T47D (cell line): ENCODE results near the gene RAB23.

Experiments
- DNase-seq, 2 experiments: peaks; one replicate each; pipeline versions ENCODE4 v3.0.0 to v3.0.0-alpha.2; 2011 to 2012; ENCODE audit warnings: low read depth in 1 of 2, low spot score in 1 of 2
- JUND ChIP-seq: IDR thresholded peaks from 2 replicates; pipeline ENCODE4 v1.6.1; 2012; ENCODE audit warnings: low read depth
- in situ Hi-C: cut with HindIII; loops from 2 replicates; pipeline ENCODE4 v1.10.0; 2016; ENCODE audit warnings: low sequenced_read_pairs, low pct_unique_long_range_greater_than_20kb

Gene RAB23

DNA sequence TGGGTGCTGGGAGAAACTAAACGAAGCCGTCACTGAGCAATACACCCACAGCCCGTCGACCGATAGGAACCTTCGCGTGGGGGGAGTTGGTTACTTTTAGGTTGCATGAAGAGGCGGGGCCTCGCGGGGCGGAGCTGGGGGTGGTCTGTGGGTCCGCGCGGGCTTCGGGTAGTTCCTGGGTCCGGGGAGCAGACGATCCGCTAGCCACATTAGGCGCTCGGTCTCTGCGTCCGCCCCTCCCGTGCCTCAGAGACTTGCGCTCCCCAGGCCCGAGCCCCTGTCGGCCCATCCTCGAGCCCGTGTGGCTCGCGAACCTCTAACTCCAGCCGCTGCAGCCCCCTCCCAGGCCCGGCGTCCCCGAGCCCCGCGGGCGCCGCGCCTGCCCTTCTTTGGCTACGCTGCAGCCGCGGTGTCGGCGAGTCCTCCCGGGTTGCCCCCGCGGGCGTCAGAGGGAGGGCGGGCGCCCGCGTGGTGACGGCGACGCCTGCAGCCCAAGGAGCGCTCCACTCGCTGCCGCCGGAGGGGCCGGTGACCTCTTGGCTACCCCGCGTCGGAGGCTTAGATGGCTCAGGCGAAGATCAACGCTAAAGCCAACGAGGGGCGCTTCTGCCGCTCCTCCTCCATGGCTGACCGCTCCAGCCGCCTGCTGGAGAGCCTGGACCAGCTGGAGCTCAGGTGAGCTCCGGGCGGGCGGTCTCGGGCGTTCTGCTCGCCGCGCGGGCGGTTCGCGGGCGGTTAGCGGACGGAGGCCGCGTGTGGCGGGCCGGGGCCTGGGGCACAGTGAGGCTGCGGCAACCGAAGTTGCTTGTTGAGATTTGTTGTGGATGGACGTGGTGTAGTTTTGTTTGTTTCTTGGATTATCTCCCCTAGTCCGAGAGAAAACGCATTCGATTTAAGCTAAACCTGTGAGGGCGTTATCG, 49.7 kb downstream of the RAB23 start, which contains the start of gene BAG2:
Gene BAG2 (plus strand): TSS at position 191 of the 920 bp plus-strand sequence. CDS start 372 bp downstream, at position 563.
- in situ Hi-C loops: no loop called here
- DNase-seq: peak; percentile 58 to 69
- TF ChIP-seq JUND: no peak

DNA sequence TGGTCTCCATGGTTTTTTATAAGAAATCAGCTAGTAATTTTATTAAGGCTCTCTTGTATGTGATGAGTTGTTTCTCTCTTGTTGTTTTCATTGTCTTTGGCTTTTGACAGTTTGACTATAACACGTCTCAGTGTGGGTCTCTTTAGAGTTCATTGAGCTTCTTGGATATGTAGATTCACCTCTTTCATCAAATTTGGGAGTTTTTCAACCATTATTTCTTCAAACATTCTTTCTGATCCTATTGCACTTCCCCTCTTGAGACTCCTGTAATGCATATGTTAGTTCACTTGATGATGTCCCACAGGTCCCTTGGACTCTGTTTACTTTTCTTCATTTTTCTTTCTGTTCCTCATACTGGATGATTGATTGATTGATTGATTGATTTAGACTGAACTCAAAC, 57.0 kb downstream of the RAB23 start:
- TF ChIP-seq JUND: no peak
- in situ Hi-C loops: no loop called here
- no peak for DNase-seq

DNA sequence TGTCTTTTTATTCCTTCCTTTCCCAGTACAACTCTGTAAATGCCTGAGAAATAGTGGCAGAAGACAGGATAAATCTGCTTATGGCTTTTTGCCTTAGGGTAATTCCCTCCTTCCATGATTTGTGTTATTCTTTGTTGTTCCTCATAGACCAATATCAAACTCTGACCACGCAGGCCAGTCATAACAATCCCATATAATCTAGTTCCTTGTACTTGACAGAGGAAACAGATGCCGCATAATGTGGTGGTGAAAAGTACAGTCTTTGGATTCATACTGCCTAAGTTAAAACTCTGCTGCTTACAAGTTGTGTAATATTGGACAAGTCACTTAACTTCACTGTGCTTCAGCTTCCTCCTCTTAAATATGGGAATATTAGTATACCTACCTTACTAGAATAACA, 58.2 kb downstream of the RAB23 start:
- no peak for DNase-seq
- no peak for TF ChIP-seq JUND
- in situ Hi-C loops: no loop called here

DNA sequence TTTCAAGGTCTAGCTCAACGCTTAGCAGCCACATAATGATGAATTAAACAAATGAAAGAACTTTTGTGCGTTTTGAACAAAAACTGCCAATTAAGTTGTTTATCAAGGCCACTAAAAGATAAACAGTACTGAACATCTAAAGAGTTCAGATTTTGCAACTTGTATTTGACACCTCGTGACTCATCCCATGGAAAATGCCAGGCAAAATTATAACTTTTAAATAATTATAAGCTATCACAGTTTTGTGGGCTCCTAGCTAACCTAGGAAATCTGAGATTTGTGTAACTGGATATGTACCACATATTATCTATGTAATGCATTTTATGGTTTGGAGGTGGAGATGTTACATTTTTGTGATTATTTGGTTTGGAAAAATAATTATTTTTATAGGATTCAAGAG, 59.6 kb downstream of the RAB23 start:
- TF ChIP-seq JUND: no peak
- in situ Hi-C loops: no loop called here
- no peak for DNase-seq

DNA sequence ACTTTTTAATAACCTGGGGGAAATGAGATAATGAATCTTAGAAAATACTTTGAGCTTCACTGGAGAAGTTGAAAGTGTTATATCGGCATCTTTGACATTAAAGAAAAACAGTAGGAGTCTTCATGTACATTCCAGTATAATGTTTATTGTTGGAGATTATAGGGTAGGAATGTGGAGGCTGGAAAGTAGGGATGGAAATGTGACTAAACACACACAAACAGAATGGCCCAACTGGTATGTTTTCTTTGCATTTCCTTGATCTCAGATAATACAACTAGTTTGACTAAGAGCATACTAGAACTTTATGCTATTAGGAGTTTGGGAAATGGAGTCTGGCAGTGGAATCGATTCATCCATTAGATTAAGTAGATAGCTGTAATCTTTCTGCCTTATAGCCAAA, 60.1 kb downstream of the RAB23 start:
- in situ Hi-C loops: no loop called here
- peak; percentile 72 for TF ChIP-seq JUND
- peak in 1 of 2 experiments; percentile 86 for DNase-seq

DNA sequence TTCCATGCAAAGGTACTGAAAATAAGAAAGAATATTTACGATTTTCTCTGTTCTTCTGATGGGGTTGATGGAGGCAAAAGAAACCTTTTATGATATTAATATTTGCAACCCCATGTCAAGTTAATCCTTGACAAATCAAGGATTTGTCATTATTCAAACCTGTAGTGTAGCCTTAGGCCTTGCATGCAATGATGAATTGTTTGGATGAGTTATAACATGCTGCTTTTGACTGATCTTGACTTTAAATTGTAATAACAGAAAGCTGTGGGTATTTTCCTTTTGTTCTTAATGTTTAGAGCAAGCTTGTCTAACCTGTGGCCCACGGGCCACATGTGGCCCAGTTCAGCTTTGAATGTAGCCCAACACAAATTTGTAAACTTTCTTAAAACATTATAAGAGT, 63.0 kb downstream of the RAB23 start:
- DNase-seq: no peak
- TF ChIP-seq JUND: no peak
- in situ Hi-C loops: no loop called here

DNA sequence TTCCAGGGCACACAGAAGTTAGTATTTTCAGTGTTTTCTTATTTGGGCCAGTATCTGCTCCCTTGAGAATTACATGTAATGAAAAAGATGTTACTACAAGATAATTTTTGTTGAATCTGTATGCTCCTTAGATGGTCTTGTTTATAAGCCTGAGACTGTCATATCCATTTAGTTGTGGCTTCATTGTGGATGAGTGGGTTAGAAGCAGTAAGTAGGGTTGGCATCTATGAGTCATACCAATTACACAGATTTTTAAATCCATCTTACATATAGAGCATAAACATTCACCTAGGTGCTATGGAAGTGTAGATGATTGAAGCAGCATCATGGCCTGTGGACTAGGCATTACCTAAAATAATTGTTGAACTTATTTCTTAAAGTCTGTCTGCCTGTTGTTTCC, 63.4 kb downstream of the RAB23 start:
- no peak for DNase-seq
- in situ Hi-C loops: no loop called here

DNA sequence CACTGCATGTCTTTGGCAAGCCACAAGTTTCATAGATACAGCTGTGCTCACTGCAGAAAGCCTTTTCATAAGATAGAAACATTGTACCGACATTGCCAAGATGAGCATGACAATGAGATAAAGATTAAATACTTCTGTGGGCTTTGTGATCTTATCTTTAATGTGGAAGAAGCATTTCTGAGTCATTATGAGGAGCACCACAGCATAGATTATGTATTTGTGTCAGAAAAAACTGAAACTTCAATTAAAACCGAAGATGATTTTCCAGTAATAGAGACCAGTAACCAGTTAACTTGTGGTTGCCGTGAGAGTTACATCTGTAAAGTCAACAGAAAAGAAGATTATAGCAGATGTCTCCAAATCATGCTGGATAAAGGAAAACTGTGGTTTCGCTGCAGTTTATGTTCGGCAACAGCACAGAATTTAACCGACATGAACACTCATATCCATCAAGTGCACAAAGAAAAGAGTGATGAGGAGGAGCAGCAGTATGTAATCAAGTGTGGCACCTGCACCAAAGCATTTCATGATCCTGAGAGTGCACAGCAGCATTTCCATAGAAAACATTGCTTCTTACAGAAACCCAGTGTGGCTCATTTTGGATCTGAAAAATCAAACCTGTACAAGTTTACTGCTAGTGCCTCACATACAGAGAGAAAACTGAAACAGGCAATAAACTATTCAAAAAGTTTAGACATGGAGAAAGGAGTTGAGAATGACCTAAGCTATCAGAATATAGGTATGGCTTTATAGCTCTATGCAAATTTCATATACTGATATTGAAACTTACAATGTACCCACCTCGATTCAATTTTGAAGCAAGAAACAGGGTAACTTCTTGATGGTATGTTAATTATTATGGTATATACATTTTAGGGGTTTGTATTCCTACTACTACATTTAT, 73.9 kb downstream of the RAB23 start:
- in situ Hi-C loops: no loop called here

More for the DNA sequence above, 63.4 kb downstream of the RAB23 start:
- TF ChIP-seq JUND: no peak

DNA sequence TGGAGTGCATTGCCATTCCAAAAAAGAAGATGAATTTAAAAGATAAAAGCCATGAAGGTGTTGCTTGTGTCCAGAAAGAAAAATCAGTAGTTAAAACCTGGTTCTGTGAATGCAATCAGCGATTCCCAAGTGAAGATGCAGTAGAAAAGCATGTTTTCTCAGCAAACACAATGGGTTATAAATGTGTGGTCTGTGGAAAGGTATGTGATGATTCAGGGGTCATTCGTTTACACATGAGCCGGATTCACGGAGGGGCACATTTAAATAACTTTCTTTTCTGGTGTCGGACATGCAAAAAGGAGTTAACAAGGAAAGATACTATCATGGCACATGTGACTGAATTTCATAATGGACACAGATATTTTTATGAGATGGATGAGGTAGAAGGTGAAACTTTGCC, 74.7 kb downstream of the RAB23 start:
- in situ Hi-C loops: no loop called here
- TF ChIP-seq JUND: no peak
- DNase-seq: no peak

More for the DNA sequence above, 73.9 kb downstream of the RAB23 start:
- DNase-seq: no peak
- TF ChIP-seq JUND: no peak

DNA sequence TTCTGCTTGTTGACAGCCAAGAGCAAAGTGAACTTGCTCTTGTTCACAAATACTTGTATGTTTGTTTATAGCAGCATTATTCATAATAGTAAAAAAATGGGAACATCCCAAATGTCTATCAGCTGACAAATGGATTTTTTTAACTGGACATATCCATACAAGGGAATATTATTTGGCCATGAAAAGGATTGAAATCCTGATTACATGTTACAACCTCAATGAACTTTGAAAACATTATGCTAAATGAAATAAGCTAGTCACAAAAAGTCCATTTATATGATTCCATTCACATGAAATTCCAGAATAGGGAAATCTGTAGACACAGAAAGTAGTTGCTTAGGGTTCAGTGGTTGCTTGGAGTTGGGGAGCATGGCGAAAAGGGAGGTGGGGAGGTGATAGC, 78.4 kb downstream of the RAB23 start:
- no peak for DNase-seq
- no peak for TF ChIP-seq JUND
- in situ Hi-C loops: no loop called here

DNA sequence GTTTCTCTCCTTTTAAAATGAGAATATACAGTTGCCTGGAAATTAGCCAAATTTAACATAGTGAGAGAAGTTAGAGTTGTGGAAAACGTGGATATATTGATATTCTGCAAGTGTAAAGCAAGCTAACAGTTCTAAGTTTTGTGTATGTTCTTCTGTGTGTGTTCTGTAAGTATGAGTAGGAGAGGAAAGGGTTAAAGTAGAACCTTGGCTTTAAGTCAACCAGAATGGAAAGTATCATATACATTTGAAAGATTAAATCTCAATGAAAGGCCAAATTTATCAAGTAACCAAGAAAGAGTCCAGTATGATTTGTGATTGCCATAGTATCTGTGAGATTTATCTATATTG, 80.0 kb downstream of the RAB23 start:
- in situ Hi-C loops: no loop called here
- no peak for TF ChIP-seq JUND
- no peak for DNase-seq

DNA sequence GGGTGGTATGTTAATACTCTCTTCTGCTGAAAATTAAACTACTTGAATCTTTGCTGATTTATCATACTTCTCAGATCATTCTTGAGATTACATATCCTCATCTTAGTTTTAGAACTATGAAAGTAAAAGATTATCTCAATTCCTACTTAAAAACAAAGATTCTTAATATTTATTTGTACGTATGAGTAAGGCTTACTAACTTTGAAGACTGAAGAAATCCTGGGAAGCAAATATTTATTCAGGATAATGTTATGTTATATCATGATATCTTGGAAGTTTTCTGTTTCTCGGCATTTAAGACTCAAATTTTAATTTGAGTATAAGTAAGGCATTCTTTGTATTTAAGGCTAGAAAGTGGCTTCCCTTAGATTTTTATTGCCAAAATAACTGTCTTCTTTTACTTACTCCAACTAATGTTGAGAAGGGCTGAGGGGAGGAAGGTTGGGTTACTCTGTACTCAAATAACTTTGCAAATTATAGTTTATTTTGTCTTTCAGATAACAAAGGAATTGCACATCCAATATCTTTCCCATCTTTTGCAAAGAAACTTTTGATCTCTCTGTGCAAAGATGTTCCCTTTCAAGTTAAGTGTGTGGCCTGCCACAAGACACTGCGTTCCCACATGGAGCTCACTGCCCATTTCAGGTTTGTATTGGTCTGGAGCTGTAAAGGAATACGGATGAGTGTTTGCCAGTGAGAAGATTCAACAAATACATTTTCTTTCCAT, 80.5 kb downstream of the RAB23 start:
- DNase-seq: no peak
- in situ Hi-C loops: no loop called here
- TF ChIP-seq JUND: no peak
